GM19193 (cell line): ENCODE measurements around the gene BTBD9.

Experiments
- POLR2A ChIP-seq: IDR thresholded peaks from 4 replicates; pipeline ENCODE4 v1.6.1; 2011; ENCODE audit not compliant: insufficient read depth, insufficient read length; ENCODE audit errors: extremely low read depth

The BTBD9 gene

DNA sequence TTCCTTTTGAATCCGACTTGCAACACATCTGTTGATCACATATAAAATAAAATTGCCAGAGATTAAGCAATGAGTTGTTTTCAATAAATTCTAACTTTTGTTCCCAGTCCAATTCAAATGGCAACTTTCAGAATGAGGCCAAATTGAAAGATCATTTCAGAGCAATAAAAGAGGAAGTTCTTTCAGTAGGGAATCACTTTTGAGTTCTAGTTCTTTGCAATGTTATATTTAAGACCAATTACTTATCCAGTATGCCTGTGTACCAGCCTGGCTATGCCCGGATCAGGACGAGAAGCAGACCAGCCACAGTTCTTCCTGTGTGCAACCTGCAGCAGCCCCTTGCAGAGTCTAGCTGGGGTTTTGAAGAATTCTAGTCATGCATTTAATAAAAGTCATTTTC lies 232.5 kb downstream of the BTBD9 start:
- TF ChIP-seq POLR2A, result no peak

DNA sequence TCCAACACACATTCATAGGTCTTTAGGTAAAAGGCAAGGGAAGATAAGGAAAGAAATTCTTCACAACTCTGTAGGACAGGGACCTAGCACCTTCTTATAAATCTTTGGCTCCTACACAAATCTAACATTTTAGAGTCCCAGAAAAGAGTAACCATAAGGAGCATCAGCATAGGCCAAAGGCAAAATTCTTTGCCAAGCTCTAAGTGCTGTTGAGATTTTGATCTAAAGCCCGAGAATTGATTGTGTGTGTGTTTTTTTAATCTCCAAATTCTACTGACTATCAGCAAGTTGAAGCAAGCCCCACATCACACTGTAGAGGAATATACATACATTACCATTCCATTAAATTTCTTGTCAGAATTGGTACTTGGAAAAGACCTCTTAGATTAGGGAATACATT lies 233.6 kb downstream of the BTBD9 start:
- no peak for TF ChIP-seq POLR2A

DNA sequence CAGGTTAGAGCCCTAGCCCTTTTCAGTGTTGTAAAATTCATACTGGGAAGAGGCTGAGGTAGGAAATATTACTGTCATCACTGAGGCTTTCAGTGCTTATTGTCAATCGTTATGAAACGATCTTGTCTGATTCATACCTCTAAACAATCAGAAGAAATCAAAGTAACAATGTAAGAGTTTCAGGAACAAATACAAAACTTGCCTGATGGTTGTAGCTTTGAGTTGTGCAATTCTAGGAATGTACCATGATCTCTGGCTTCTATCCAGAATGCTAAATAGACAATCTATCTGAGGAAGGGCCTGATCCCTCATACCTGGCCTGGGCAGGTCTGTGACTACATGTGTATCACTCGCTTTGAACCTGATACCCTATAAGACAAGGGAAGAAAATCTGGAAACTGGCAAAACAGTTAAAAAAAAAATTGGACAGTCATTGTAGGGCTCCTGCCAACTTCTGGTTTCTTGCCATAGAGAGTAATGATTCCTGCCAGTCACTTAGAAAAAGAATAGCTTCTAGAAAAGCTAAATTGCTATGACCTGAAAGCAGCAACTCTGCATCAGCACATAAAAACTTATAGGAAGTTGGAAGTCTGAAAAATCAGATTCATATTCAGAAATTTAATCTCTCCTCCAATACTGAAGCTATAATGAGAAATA lies 234.7 kb downstream of the BTBD9 start:
- TF ChIP-seq POLR2A, result no peak

DNA sequence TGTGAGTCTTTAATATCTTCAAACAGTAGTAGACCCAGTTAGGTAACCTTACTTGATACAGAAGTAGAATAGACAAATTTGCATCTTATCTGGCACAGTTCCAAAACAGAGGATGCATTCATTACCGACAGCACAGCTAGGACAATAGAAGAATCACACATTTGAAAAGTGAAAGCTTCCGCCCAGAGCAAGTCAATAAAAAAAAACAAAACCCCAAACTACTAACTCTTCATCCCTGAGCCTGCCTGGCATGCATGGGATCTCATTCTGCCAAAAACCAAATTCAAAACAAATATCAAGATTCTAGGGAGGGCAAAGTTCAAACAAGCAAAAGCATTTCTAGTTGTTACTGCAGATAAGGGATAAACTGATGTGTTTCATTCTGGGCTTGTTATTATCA lies 235.4 kb downstream of the BTBD9 start:
- no peak for TF ChIP-seq POLR2A

DNA sequence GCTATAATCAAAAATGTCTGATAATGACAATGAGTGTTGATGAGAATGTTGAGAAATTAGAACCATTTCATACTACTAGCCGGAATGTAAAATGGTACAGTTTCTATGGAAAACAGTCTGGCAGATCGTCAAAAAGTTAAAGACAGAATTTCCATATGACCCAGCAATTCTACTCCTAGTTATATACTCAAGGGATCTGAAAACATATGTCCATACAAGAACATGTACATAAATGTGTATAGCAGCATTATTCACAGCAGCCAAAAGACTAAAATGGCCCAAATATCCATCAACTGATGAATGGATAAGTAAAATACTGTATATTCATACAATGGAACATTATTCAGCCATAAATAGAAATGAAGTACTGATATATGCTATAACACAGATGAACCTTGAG lies 236.2 kb downstream of the BTBD9 start:
- TF ChIP-seq POLR2A, result no peak

DNA sequence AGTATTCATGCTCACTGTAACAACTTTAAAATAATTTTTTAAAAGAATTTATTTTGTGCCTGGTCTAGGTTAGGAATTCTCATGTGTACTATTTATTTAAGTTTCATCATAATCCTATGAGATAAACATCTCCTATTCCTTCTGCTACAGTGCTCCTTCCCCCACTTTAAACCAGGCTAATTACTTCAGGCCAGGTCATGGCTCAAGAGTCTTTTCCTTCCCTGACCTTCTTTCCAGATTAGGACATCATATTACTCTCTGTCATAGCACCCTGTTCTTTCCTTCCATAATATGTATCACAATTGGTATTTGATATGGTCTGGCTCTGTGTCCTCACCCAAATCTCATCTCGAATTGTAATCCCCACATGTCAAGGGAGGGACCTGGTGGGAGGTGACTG lies 239.0 kb downstream of the BTBD9 start:
- no peak for TF ChIP-seq POLR2A

GRCh38 chr6:38400101-38400500 lies 239.6 kb downstream of the BTBD9 start:
- no peak for TF ChIP-seq POLR2A

- TF ChIP-seq POLR2A, result no peak
These were observed 243.5 kb downstream of the BTBD9 start for GRCh38 chr6:38396209-38396608.

DNA sequence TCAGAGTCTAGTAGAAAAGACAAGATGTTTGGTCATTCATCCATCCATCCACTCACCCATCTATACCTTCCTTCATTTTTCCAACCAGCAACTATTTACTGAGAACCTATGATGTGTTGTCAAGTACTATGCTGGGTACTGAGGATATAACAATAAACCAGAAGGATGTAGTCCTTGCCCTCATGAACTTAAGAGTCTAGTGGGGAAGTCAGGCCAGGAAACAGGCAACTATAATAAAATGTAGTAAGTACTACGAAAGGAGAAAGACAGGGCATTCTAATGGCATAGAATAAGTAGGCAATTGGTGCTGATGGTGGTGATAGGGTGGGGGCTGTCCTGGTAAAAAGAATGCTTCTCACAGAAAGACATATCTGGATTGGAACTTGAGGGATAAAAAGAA lies 245.7 kb downstream of the BTBD9 start:
- no peak for TF ChIP-seq POLR2A

DNA sequence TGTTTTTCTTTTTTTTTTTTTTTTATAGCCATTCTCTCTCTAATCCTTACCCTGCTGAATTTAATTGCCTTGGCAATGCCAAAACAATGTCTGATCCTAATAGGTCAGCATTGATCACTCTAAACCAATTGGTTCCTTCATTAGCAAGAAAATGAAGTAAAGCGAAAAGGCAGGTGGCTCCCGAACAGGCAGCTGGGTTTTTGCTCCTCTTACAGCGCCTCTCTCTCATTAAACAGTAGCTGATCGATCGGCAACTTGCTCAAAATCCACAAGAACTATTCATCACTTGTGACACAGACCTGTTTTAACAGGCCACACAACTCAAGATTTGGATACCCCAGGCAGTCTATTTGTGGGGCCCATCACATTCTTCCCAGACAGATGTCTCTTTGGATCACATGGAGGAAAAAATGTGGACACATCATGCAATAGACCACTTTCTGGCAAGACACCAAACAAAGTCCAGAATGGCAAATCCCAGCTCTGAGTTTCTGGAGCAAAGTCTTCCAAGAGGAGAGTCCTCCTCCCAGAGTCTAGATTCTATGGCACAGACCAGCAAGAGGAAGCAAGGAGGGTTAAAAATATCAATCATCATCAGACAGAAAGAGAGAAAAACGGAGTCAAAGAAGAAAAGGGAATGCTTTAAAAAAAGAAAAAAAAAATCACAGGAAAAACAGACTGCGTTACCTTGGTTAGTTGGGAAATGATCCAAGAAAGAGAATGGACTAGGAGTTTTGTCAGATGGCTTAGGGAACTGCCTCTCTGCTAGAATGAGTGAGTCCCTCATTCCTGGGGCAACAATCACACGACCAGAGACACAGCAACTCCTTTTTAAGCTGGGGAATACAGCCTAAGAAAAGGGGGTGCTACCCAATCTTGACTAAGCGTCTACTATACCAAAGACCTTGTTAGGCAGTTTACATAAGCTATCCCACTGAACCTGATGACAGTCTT lies 247.8 kb downstream of the BTBD9 start:
- no peak for TF ChIP-seq POLR2A

GRCh38 chr6:38391206-38391605 lies 248.5 kb downstream of the BTBD9 start:
- TF ChIP-seq POLR2A, result no peak

GRCh38 chr6:38389875-38390274 lies 249.9 kb downstream of the BTBD9 start:
- no peak for TF ChIP-seq POLR2A

GRCh38 chr6:38387971-38388370 lies 251.8 kb downstream of the BTBD9 start:
- no peak for TF ChIP-seq POLR2A

DNA sequence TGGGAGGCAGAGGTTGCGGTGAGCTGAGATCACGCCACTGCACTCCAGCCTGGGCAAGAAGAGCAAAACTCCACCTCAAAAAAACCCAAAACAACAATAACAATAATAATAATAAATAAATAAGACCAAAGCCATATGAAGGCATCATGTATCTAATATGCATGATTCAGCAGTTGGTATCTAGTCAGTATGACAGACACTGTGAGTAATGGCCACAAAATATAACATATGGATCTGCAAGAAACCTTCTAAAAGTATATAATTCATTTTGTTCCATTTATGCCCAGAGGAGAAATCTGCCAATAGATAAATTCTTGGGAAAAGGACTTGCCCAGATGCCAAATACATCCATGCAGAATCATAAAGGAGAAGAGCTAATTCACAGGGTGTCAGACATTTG lies 252.3 kb downstream of the BTBD9 start:
- no peak for TF ChIP-seq POLR2A

- TF ChIP-seq POLR2A, result no peak
These were observed 260.9 kb downstream of the BTBD9 start for GRCh38 chr6:38378801-38379200.

- TF ChIP-seq POLR2A, result no peak
These were observed 263.8 kb downstream of the BTBD9 start for GRCh38 chr6:38375937-38376336.
